SU-DHL-6 (cell line): ENCODE results near the gene BAG3.

Source experiments
- H2AFZ ChIP-seq: fragments of 200-600 bp; sonication (generic); 2 replicates; pipeline ENCODE4 v1.6.1; 2014; ENCODE audit warnings: low read depth, mild to moderate bottlenecking, moderate library complexity, mixed read lengths, antibody characterized with exemption, low read length; ENCODE audit not compliant: severe bottlenecking
- H3F3A ChIP-seq: fragments of 200-600 bp; shearing (Covaris generic); 2 replicates; pipeline ENCODE4 v1.6.0; 2016; ENCODE audit warnings: antibody characterized with exemption, mild to moderate bottlenecking; ENCODE audit not compliant: insufficient read depth
- H3K27ac ChIP-seq: fragments of 200-600 bp; sonication (generic); 2 replicates; pipeline ENCODE4 v1.5.1; 2016; ENCODE audit warnings: low read depth, mild to moderate bottlenecking, low read length, moderate library complexity, mixed read lengths
- H3K27me3 ChIP-seq: fragments of 200-600 bp; sonication (generic), shearing (Covaris generic); 2 replicates; pipeline ENCODE4 v1.6.0; 2014; ENCODE audit warnings: mild to moderate bottlenecking, low read length
- H3K36me3 ChIP-seq: fragments of 200-600 bp; sonication (generic); 2 replicates; pipeline ENCODE4 v1.6.1; 2014; ENCODE audit warnings: mild to moderate bottlenecking, low read length, mixed read lengths
- H3K4me2 ChIP-seq: fragments of 300-600, 200-600 bp; shearing (Covaris generic), sonication (generic); 2 replicates; pipeline ENCODE4 v1.6.0; 2014; ENCODE audit warnings: low read length, low read depth, mild to moderate bottlenecking; ENCODE audit not compliant: poor library complexity, severe bottlenecking
- H3K4me3 ChIP-seq: fragments of 200-600 bp; sonication (generic); 2 replicates; pipeline ENCODE4 v1.5.1; 2014; ENCODE audit warnings: antibody characterized with exemption, low read length, mild to moderate bottlenecking, mixed read lengths; ENCODE audit not compliant: insufficient read depth, poor library complexity, severe bottlenecking
- H3K79me2 ChIP-seq: fragments of 200-600 bp; sonication (generic); 2 replicates; pipeline ENCODE4 v1.6.1; 2014; ENCODE audit warnings: mild to moderate bottlenecking, low read length, moderate library complexity; ENCODE audit not compliant: insufficient read depth
- H3K9ac ChIP-seq: fragments of 200-600 bp; sonication (generic); 2 replicates; pipeline ENCODE4 v1.7.0; 2014; ENCODE audit warnings: mild to moderate bottlenecking, low read length
- H3K9me2 ChIP-seq: fragments of 200-600 bp; sonication (generic); replicated peaks from 2 replicates; pipeline ENCODE4 v1.6.1; 2014; ENCODE audit warnings: low read length; ENCODE audit not compliant: insufficient read depth
- H3K9me3 ChIP-seq: fragments of 200-600 bp; sonication (generic); 2 replicates; pipeline ENCODE4 v1.6.1; 2014; ENCODE audit warnings: low read length, mixed read lengths; ENCODE audit not compliant: insufficient read depth
- H4K20me1 ChIP-seq: fragments of 200-600 bp; sonication (generic); 2 replicates; pipeline ENCODE4 v1.6.1; 2014; ENCODE audit warnings: low read depth, mild to moderate bottlenecking, antibody characterized with exemption, low read length, moderate library complexity, mixed read lengths
- EZH2phosphoT487 ChIP-seq: fragments of 200-600 bp; sonication (generic), shearing (Covaris generic); conservative IDR thresholded peaks from 2 replicates; pipeline ENCODE4 v1.6.1; 2018; ENCODE audit warnings: mild to moderate bottlenecking, antibody characterized with exemption, low read length, moderate library complexity, mixed read lengths
- TF ChIP-seq, protein P1 (sequence below): fragments of 200-600 bp; sonication (generic); IDR thresholded peaks from one replicate; pipeline ENCODE4 v1.5.1; 2017; ENCODE audit warnings: antibody characterized with exemption, mild to moderate bottlenecking, low read length, moderate library complexity; ENCODE audit not compliant: insufficient read depth, poor library complexity, severe bottlenecking

Gene BAG3

DNA sequence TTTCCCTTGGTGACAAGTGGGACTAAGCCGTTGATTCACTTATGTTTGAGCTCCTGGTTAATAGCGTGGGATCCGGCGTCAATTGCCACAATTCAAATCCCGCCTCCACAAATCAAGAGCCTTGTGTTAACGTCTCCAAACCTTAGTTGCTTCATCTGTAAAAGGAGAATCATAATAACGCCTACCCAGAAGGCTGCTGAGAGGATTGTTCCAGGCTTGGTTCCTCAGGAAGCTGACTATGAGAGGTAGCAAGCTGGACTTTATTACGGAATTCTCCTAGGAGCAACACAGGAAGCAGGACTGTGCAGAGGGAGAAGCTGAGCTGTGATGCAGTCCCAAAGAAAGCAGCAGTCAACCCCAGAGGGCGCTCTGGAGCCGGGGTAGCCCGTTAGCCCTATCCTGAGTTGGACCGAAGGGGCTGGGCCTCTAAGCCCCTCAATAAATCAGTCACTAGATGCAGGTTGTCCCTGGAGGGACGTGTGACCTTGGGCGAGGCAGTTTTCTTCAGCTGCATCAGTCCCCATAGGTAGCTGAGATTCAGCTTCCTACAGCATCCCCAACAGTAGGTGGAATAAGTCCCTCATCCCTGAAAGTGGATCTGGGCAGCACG lies 6.9 kb upstream of the BAG3 start:
- TF ChIP-seq EZH2phosphoT487, result no peak
- TF ChIP-seq, protein P1, sequence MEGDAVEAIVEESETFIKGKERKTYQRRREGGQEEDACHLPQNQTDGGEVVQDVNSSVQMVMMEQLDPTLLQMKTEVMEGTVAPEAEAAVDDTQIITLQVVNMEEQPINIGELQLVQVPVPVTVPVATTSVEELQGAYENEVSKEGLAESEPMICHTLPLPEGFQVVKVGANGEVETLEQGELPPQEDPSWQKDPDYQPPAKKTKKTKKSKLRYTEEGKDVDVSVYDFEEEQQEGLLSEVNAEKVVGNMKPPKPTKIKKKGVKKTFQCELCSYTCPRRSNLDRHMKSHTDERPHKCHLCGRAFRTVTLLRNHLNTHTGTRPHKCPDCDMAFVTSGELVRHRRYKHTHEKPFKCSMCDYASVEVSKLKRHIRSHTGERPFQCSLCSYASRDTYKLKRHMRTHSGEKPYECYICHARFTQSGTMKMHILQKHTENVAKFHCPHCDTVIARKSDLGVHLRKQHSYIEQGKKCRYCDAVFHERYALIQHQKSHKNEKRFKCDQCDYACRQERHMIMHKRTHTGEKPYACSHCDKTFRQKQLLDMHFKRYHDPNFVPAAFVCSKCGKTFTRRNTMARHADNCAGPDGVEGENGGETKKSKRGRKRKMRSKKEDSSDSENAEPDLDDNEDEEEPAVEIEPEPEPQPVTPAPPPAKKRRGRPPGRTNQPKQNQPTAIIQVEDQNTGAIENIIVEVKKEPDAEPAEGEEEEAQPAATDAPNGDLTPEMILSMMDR, result no peak

DNA sequence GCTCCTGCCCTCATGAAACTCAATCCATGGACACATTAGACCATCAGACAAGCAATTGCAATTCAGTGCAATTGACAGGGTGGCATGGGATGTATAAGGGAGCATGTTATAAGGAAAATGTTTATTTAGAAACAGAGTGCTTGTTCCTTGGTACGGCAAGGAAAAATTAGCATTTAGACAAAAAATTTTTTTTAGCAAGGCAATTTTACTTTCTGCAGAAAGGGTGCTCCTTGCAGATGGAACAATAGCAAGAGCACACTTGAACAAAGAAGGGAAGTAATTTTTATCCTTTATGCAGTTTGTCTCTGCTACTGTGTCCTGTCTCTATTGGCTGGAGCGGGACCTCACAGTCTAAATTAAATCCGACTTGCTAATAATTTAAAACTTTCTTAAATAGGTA lies 6.2 kb upstream of the BAG3 start:
- Histone ChIP-seq H3K79me2 (no peaks in the 10 kb centered on the region), H3K27me3 (no peaks in the 10 kb centered on the region), H3K9ac (no peak overlapping the region), H4K20me1 (no peaks in the 10 kb centered on the region), H3K27ac (no peak overlapping the region), H3K36me3 (no peaks in the 10 kb centered on the region), H3F3A (no peaks in the 10 kb centered on the region), H2AFZ (no peak overlapping the region), H3K9me3 (no peaks in the 10 kb centered on the region; the same call in 1 of the 2 replicates), H3K9me2 (no peaks in the 10 kb centered on the region), H3K4me2 (no peak overlapping the region), H3K4me3 (no peak overlapping the region)
- TF ChIP-seq EZH2phosphoT487, result no peak
- TF ChIP-seq, protein P1, result no peak

More for the DNA sequence above, 6.9 kb upstream of the BAG3 start:
- Histone ChIP-seq H3K4me3 (no peak overlapping the region), H3K9ac (no peak overlapping the region), H3K4me2 (no peak overlapping the region), H3K27ac (no peak overlapping the region), H3F3A (no peaks in the 10 kb centered on the region), H4K20me1 (no peaks in the 10 kb centered on the region), H3K9me3 (no peaks in the 10 kb centered on the region; the same call in 1 of the 2 replicates), H3K27me3 (no peaks in the 10 kb centered on the region), H3K79me2 (no peaks in the 10 kb centered on the region), H2AFZ (no peak overlapping the region), H3K9me2 (no peaks in the 10 kb centered on the region), H3K36me3 (no peaks in the 10 kb centered on the region)

DNA sequence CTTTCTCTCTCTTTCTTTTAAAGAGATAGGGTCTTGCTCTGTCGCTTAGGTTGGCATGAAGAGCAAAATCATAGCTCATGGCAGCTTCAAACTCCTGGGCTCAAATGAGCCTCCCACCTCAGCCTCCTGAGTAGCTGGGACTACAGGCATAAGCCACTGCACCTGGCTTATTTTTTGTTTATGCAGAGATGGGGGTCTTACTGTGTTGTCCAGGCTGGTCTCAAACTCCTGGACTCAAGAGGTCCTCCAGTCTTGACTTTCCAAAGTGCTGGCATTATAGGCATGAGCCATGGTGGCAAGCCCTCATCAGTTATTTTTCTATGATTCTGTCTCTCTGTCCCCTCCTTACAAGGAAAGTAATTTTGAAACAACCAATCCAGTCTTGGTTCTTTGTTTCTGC lies 1.1 kb upstream of the BAG3 start:
- Histone ChIP-seq H3F3A (peaks cover 10% of the 10 kb centered on the region), H3K9me2 (no peaks in the 10 kb centered on the region), H2AFZ (peak overlapping the region; percentile 87), H3K4me3 (peak overlapping the region; percentile 71), H3K79me2 (no peaks in the 10 kb centered on the region), H3K9me3 (no peaks in the 10 kb centered on the region; the same call in 1 of the 2 replicates), H3K4me2 (peak overlapping the region; percentile 69), H3K9ac (peak overlapping the region; percentile 68), H4K20me1 (no peaks in the 10 kb centered on the region), H3K36me3 (no peaks in the 10 kb centered on the region), H3K27me3 (no peaks in the 10 kb centered on the region), H3K27ac (no peak overlapping the region)
- TF ChIP-seq, protein P1, result no peak
- TF ChIP-seq EZH2phosphoT487, result no peak
